AG10803 (cell line): ENCODE results near the gene TAS2R1.

ENCODE experiments used
- DNase-seq: peaks from one replicate; pipeline ENCODE4 v3.0.0; 2010; ENCODE audit warnings: low read depth
- H3K4me3 ChIP-seq: 2 replicates; pipeline ENCODE4 v1.5.1; 2011; ENCODE audit warnings: mild to moderate bottlenecking, low read length, control low read depth
- CTCF ChIP-seq: conservative IDR thresholded peaks from 2 replicates; pipeline ENCODE4 v1.5.1; 2011; ENCODE audit warnings: mild to moderate bottlenecking, low read length, control low read depth, inconsistent platforms

TAS2R1 gene

DNA sequence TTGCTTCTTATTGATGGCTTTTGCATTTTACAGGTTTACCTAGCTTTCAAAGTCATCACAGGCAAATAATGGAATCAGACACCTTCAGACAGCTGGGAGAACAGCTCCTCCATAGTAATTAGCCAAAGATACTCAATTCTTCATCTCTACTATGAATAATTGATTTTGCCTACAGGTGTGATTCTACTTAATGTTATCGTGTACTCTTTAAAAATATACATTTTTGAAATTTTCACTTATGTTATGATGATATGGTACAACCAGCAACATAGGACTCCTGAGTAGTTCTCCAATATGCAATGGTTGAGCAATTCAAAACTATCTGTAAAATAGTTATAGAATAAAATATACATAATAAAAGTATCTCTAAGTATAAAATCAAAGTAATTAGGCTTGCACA, at the start of gene TAS2R1:
TAS2R1 (minus strand) TSS at position 101 of the 400 bp plus-strand sequence. CDS start 319 bp downstream, outside the sequence.
- no peak for DNase-seq
- no peak within 1 kb of the TSS for H3K4me3 ChIP-seq
- no peak for TF ChIP-seq CTCF

GRCh38 chr5:9670371-9670770, 40.2 kb upstream of the TAS2R1 start:
- TF ChIP-seq CTCF, result no peak
- H3K4me3 ChIP-seq, result no peak overlapping the region
- DNase-seq, result peak; percentile 33

DNA sequence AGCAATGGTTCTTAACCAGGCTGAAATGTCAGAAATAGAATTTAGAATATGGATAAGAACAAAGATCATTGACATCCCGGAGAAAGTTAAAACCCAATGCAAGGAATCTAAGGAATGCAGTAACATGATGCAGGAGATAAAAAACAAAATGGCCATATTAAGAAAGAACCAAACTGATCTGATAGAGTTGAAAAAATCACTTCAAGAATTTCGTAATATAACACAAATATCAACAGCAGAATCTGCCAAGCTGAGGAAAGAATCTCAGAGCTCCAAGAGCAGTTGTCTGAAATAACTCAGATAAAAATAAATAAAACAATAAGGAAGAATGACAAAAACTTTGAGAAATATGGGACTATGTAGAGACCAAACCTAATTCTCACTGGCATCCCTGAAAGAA, 37.8 kb upstream of the TAS2R1 start:
- H3K4me3 ChIP-seq, result no peak overlapping the region
- TF ChIP-seq CTCF, result no peak
- DNase-seq, result peak; percentile 34

GRCh38 chr5:9663891-9664290, 33.7 kb upstream of the TAS2R1 start:
- H3K4me3 ChIP-seq, result no peak overlapping the region
- TF ChIP-seq CTCF, result no peak
- no peak for DNase-seq

DNA sequence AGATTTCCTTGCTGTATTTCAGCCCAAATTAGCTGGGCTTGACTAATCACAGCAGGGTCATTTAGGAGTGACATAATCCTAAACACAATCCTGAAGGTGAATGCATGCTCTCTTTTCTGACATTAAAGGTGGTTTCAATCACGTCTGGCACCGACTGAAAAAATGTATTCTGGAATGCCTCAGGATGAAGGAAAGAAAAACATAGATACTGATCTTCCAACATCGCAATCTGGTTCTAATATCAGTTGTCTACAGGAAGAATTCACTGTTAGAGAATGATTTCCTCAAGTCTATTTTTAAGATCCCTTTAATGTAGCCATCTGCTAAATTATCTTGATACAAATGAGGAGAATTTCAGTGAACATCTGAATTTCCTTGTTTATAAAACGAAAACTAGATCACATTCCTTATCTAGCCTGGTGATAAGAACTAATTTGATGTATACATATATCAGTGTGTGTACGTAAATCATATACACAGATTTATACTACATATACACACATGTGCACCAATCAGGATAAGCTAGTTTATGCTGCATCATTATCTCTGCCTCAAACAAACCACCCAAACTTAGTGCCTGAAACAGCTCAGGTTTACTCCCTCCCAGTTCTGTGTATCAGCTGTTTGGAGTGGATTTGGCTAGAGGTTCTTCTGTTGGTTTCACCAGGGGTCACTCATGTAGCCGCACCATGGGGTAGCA, 31.3 kb upstream of the TAS2R1 start:
- DNase-seq, result peak; percentile 87
- TF ChIP-seq CTCF, result no peak
- H3K4me3 ChIP-seq, result no peak overlapping the region

DNA sequence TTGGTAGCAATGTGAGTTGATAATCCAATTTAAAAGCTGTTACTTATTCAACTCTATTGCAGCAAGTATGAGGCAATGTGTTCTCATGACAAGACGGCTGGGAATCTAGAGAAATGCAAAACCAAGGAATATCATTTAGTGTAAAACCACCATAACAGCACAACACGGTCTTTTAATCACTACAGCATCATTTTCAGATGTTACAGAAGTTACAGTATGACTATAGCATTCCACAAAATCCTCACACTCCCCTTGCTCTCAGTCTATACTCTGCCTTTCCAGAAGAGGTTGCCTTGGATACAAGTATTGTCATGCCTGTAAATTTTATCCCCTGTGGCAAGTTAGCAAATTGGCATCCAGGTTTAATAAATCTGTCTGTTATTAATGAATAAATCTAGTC, 28.6 kb upstream of the TAS2R1 start:
- H3K4me3 ChIP-seq, result no peak overlapping the region
- DNase-seq, result peak; percentile 94
- no peak for TF ChIP-seq CTCF

- no peak for TF ChIP-seq CTCF
- no peak overlapping the region for H3K4me3 ChIP-seq
- no peak for DNase-seq
Observed at GRCh38 chr5:9657819-9658218, 27.7 kb upstream of the TAS2R1 start.
